ENCODE results near the gene SHISA6. TPM values are rescaled to one million over a fixed set of nuclear protein-coding genes. Genes with fewer than 3 reads are reported as not detected.

Gene SHISA6
- total RNA-seq, 4 donors from 2014 or later = under 0.01 to 0.88 (median 0.26) TPM

DNA sequence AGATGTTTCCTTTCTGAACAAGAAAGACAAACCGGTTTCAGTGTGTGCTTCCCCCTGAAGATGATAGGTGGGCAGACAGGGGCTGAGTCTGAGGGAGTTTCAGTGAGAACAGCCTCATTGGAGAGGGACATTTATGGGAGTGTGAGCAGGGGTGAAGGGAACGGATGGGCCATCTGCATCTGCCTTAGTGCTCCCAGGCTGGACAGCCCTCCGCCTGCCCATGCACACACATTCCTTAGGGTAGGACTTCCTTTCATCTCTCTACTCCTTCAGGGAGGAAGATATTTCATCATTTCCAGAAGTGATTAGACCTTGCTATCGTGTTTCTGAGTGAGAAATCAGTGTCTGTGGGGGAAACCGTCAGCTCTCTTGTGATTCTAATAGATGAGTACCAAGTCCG is 3.8 kb downstream of the SHISA6 start:
- 64 to 72% methylated on average over 6 of the region's 6 CpGs for WGBS, 2 donors
- intact Hi-C loops (cut with DNase I) = no loop called here

GRCh38 chr17:11245187-11245586 is 4.2 kb downstream of the SHISA6 start:
- DNase-seq = no peak
- H3K4me3 ChIP-seq (replicated peaks in 1 of 3) = no peak overlapping the region
- H3K36me3 ChIP-seq = no peaks in the 10 kb centered on the region
- no peaks in the 10 kb centered on the region for H3K9me3 ChIP-seq
- H3K27me3 ChIP-seq = peaks cover 6% of the 10 kb centered on the region
- peaks cover 0 to 6% of the 10 kb centered on the region in 2 donors for H3K4me1 ChIP-seq
- TF ChIP-seq CTCF (IDR thresholded peaks at IDR 0.05) = no peak
- 56 to 66% methylated on average over 7 of the region's 7 CpGs for WGBS, 2 donors
- H3K27ac ChIP-seq = no peak overlapping the region
- intact Hi-C loops (cut with DNase I) = no loop called here

More for the DNA sequence above, 3.8 kb downstream of the SHISA6 start:
- Histone ChIP-seq H3K27ac (no peak overlapping the region), H3K9me3 (no peaks in the 10 kb centered on the region), H3K36me3 (no peaks in the 10 kb centered on the region), H3K4me3 (replicated peaks in 1 of 3) (no peak overlapping the region), H3K27me3 (peaks cover 6% of the 10 kb centered on the region), H3K4me1 (peaks cover 0 to 9% of the 10 kb centered on the region in 2 donors)
- no peak for DNase-seq
- TF ChIP-seq CTCF (IDR thresholded peaks at IDR 0.05) (no peak), POLR2A (IDR thresholded peaks at IDR 0.05) (no peak)

- peaks cover 6% of the 10 kb centered on the region for H3K27me3 ChIP-seq
- H3K27ac ChIP-seq = no peak overlapping the region
- WGBS, 2 donors = 81 to 92% methylated on average over 3 of the region's 3 CpGs
- no peaks in the 10 kb centered on the region for H3K9me3 ChIP-seq
- DNase-seq = no peak
- H3K4me3 ChIP-seq (replicated peaks in 1 of 3) = no peak overlapping the region
- TF ChIP-seq POLR2A (IDR thresholded peaks at IDR 0.05) = no peak
- no peak for TF ChIP-seq CTCF (IDR thresholded peaks at IDR 0.05)
- intact Hi-C loops (cut with DNase I) = no loop called here
- peaks cover 0 to under 1% of the 10 kb centered on the region in 2 donors for H3K4me1 ChIP-seq
- H3K36me3 ChIP-seq = no peaks in the 10 kb centered on the region
Measured at GRCh38 chr17:11245791-11246190, 4.8 kb downstream of the SHISA6 start.

DNA sequence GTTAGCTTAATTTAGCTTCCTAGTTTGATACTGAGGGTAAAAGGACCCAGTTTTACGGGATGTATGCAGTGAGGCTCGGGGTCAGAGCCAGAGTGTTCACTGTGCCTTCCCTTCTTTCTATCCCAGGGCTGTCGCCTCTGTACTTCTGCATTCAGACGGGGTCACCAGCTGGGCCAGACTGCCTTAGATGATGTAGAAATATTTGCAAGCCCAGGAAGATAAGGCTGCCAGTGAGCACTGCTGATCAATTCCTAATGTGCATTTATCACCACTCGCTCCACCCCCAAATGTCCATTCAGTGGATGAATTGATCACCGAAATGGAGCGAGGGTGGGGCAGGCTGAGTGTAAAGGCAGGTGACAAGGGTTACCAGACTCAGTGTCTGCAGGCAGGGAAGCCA is 9.1 kb downstream of the SHISA6 start:
- Histone ChIP-seq H3K36me3 (no peaks in the 10 kb centered on the region), H3K4me3 (replicated peaks in 1 of 3) (no peak overlapping the region), H3K4me1 (no peaks in the 10 kb centered on the region), H3K27me3 (no peaks in the 10 kb centered on the region), H3K9me3 (no peaks in the 10 kb centered on the region), H3K27ac (no peak overlapping the region)
- no peak for TF ChIP-seq CTCF (IDR thresholded peaks at IDR 0.05)
- no peak for TF ChIP-seq POLR2A (IDR thresholded peaks at IDR 0.05)
- WGBS, 2 donors = 87 to 94% methylated on average over 7 of the region's 7 CpGs
- no peak for DNase-seq
- intact Hi-C loops (cut with DNase I) = no loop called here

DNA sequence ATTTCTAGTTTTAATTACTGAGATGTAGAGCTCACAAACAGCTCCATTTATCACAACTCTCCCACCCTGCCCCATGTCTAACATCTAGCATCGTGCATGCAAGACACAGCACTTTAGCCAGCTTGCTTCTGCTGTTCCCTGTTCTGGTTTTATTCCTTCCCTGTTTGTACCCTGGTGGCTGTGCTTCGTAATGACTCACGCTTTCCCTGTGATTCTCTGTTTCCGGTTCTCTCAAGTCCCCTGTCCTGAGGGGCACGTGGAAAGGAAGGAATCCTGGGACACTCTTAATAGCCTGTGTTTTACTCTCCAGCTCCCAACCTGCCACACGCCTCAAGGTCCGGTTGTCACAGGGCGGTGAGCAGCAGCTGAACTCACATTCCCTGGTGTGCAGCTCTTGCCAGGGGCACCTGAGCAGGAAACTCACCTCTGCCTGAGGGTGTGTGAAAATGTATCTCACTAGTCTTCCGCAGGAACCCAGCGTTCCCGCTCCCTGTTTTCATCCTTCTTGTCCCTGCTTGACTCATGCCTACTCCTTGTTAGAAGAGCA is 10.6 kb downstream of the SHISA6 start:
- H3K4me3 ChIP-seq (replicated peaks in 1 of 3) = no peak overlapping the region
- no peak for TF ChIP-seq CTCF (IDR thresholded peaks at IDR 0.05)
- TF ChIP-seq POLR2A (IDR thresholded peaks at IDR 0.05) = no peak
- 33 to 40% methylated on average over 11 of the region's 11 CpGs for WGBS, 2 donors
- no peaks in the 10 kb centered on the region for H3K9me3 ChIP-seq
- no peaks in the 10 kb centered on the region for H3K27me3 ChIP-seq
- no peaks in the 10 kb centered on the region for H3K36me3 ChIP-seq
- peak; percentile 32 to 60 for DNase-seq
- intact Hi-C loops (cut with DNase I) = no loop called here
- no peak overlapping the region for H3K27ac ChIP-seq
- no peaks in the 10 kb centered on the region for H3K4me1 ChIP-seq

Measured in thyroid gland (tissue), 4 donors.